ENCODE results near the gene DYNAP. TPM values are rescaled to one million over a fixed set of nuclear protein-coding genes. Genes with fewer than 3 reads are reported as not detected.

Gene DYNAP
- total RNA-seq, result not detected

GRCh38 chr18:54590945-54591344, at the start of gene DYNAP:
TSS of gene DYNAP (plus strand) at chr18:54591245. CDS start at chr18:54591283, 38 bp downstream.
- no peak for TF ChIP-seq CTCF (IDR thresholded peaks at IDR 0.05)
- TF ChIP-seq POLR2A (IDR thresholded peaks at IDR 0.05), result no peak
- DNase-seq, result no peak
- H3K4me1 ChIP-seq, result no peaks in the 10 kb centered on the region
- no peak within 1 kb of the TSS for H3K27ac ChIP-seq
- H3K27me3 ChIP-seq, result no peaks in the 10 kb centered on the region
- no peaks in the 10 kb centered on the region for H3K36me3 ChIP-seq
- H3K9me3 ChIP-seq, result no peaks in the 10 kb centered on the region
- H3K4me3 ChIP-seq, result no peak within 1 kb of the TSS

- Histone ChIP-seq H3K27me3 (no peaks in the 10 kb centered on the region), H3K4me3 (no peak overlapping the region), H3K27ac (no peak overlapping the region), H3K36me3 (no peaks in the 10 kb centered on the region), H3K9me3 (no peaks in the 10 kb centered on the region), H3K4me1 (no peaks in the 10 kb centered on the region)
- no peak for TF ChIP-seq CTCF (IDR thresholded peaks at IDR 0.05)
- TF ChIP-seq POLR2A (IDR thresholded peaks at IDR 0.05), result no peak
- no peak for DNase-seq
Observed at GRCh38 chr18:54551590-54551989, 39.5 kb upstream of the DYNAP start.

GRCh38 chr18:54555286-54555685, 35.8 kb upstream of the DYNAP start:
- no peaks in the 10 kb centered on the region for H3K36me3 ChIP-seq
- no peak overlapping the region for H3K27ac ChIP-seq
- no peaks in the 10 kb centered on the region for H3K9me3 ChIP-seq
- H3K27me3 ChIP-seq, result no peaks in the 10 kb centered on the region
- no peak overlapping the region for H3K4me3 ChIP-seq
- no peak for DNase-seq
- H3K4me1 ChIP-seq, result no peaks in the 10 kb centered on the region
- TF ChIP-seq POLR2A (IDR thresholded peaks at IDR 0.05) (no peak), CTCF (IDR thresholded peaks at IDR 0.05) (no peak)

- H3K4me1 ChIP-seq, result no peaks in the 10 kb centered on the region
- TF ChIP-seq POLR2A (IDR thresholded peaks at IDR 0.05) (no peak), CTCF (IDR thresholded peaks at IDR 0.05) (no peak)
- H3K9me3 ChIP-seq, result no peaks in the 10 kb centered on the region
- H3K36me3 ChIP-seq, result no peaks in the 10 kb centered on the region
- DNase-seq, result no peak
- H3K4me3 ChIP-seq, result no peak overlapping the region
- no peaks in the 10 kb centered on the region for H3K27me3 ChIP-seq
- no peak overlapping the region for H3K27ac ChIP-seq
Observed at GRCh38 chr18:54555996-54556395, 35.0 kb upstream of the DYNAP start.

GRCh38 chr18:54557958-54558357, 33.1 kb upstream of the DYNAP start:
- no peaks in the 10 kb centered on the region for H3K9me3 ChIP-seq
- no peak for TF ChIP-seq POLR2A (IDR thresholded peaks at IDR 0.05)
- TF ChIP-seq CTCF (IDR thresholded peaks at IDR 0.05), result no peak
- no peak overlapping the region for H3K4me3 ChIP-seq
- no peaks in the 10 kb centered on the region for H3K4me1 ChIP-seq
- no peak for DNase-seq
- no peaks in the 10 kb centered on the region for H3K27me3 ChIP-seq
- no peak overlapping the region for H3K27ac ChIP-seq
- no peaks in the 10 kb centered on the region for H3K36me3 ChIP-seq

Measured in Peyer's patch (tissue), 4 donors.